CD4-positive, alpha-beta T cell (primary cell): ENCODE data around the gene FBXO38. TPM values are rescaled to one million over a fixed set of nuclear protein-coding genes. Genes with fewer than 3 reads are reported as not detected.

ENCODE experiments used
- ATAC-seq: fragments of 200-7000 bp; cut with Tn5 transposase; one replicate; pipeline ENCODE4 v1.10.0; 2022; ENCODE audit warnings: mild to moderate bottlenecking; ENCODE audit not compliant: poor library complexity
- CTCF ChIA-PET: fragments of 350-600 bp; sonication (Branson Sonifier 250); formaldehyde crosslinking; loops from one replicate; lab custom pipeline; 2021; ENCODE audit warnings: antibody characterized with exemption, inconsistent platforms; lab: Charles Lee
- POLR2A ChIA-PET: fragments of 350-600 bp; sonication (Branson Sonifier 250); formaldehyde crosslinking; loops from one replicate; lab custom pipeline; 2021; ENCODE audit warnings: antibody characterized with exemption, inconsistent platforms; lab: Charles Lee
- DNase-seq, 14 experiments: peaks; one replicate each; pipeline ENCODE4 v3.0.0-alpha.2; 2013 to 2020; ENCODE audit warnings: mixed read lengths in 2 of 14
- H3K27ac ChIP-seq, 2 donors: one replicate each; pipeline versions ENCODE4 v1.5.1 to v1.7.0; 2013; ENCODE audit warnings: low read length in 2 of 2, low read depth in 1 of 2, mild to moderate bottlenecking in 1 of 2
- H3K27me3 ChIP-seq, 2 experiments: 1 replicate in 1 of 2; 2 replicates in 1 of 2; pipeline versions ENCODE4 v1.6.1 to v1.7.0; 2013; ENCODE audit warnings: low read length in 2 of 2, control low read depth in 1 of 2, mild to moderate bottlenecking in 1 of 2, moderate library complexity in 1 of 2; ENCODE audit not compliant: insufficient read depth in 2 of 2, control insufficient read depth in 1 of 2
- H3K36me3 ChIP-seq: one replicate; pipeline ENCODE4 v1.6.1; 2013; ENCODE audit warnings: low read length, control low read depth; ENCODE audit not compliant: insufficient read depth
- H3K4me1 ChIP-seq: one replicate; pipeline ENCODE4 v1.6.1; 2013; ENCODE audit warnings: low read length, control low read depth; ENCODE audit not compliant: insufficient read depth
- H3K4me3 ChIP-seq: one replicate; pipeline ENCODE4 v1.5.1; 2013; ENCODE audit warnings: mild to moderate bottlenecking, low read length, moderate library complexity
- H3K9me3 ChIP-seq, 2 experiments: 1 replicate in 1 of 2; 2 replicates in 1 of 2; pipeline versions ENCODE4 v1.6.1 to v1.7.0; 2013; ENCODE audit warnings: low read length in 2 of 2, mild to moderate bottlenecking in 2 of 2, control low read depth in 1 of 2, moderate library complexity in 1 of 2; ENCODE audit not compliant: control insufficient read depth in 1 of 2, insufficient read depth in 1 of 2
- H3K27ac Mint-ChIP-seq: one replicate; pipeline ENCODE4 v1.8.0; 2020; ENCODE audit warnings: mixed read lengths
- H3K27me3 Mint-ChIP-seq: one replicate; pipeline ENCODE4 v1.8.0; 2021; ENCODE audit warnings: mixed read lengths
- H3K36me3 Mint-ChIP-seq: one replicate; pipeline ENCODE4 v1.8.0; 2021; ENCODE audit warnings: low read depth, mixed read lengths
- H3K4me1 Mint-ChIP-seq: one replicate; pipeline ENCODE4 v1.8.0; 2021; ENCODE audit warnings: low read depth, mixed read lengths
- H3K4me3 Mint-ChIP-seq: one replicate; pipeline ENCODE4 v1.8.0; 2020; ENCODE audit warnings: mild to moderate bottlenecking, mixed read lengths
- H3K9me3 Mint-ChIP-seq: one replicate; pipeline ENCODE4 v1.8.0; 2020; ENCODE audit warnings: mixed read lengths
- intact Hi-C, 2 experiments: fragments of 100-400 bp; cut with DNase I in 1 of 2; cut with micrococcal nuclease in 1 of 2; formaldehyde crosslinking; loops; one replicate each; pipeline versions ENCODE4 v1.15.1 to v1.9.0; 2023 to 2025; cut with DNase I, micrococcal nuclease
- total RNA-seq, 174 experiments: library from RNA in 2 of 174; stranded (reverse) in 2 of 174; gene quantifications; one replicate each; pipeline ENCODE4 v1.2.3 and lab custom pipeline; 2021 to 2026
- TF ChIP-seq, protein P1 (sequence below): fragments of 200-600 bp; IDR thresholded peaks from one replicate; pipeline ENCODE4 v1.8.0; 2022; ENCODE audit warnings: antibody characterized with exemption, mild to moderate bottlenecking

Gene FBXO38
- total RNA-seq, 2 experiments from 2014 or later, result 45.7 to 47.3 TPM

DNA sequence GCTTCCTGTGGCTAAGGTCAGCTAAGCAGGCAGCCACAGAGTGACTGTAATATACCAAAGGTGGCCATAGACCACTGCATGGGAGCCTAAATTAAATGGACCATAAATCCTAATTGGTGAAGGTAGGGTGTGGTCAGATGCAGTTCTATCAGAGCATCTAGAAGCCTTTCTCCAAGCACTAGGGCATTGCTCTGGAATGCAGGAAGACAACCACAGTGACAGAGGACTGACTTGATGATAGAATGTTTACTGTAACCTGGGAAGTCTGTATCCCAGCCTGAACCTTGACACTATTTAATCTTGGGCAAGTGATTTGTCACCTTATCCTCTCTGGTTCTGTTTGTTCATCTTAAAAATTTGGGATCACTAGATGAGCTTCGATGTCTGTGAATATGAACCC lies 2.3 kb downstream of the FBXO38 start:
- no peaks in the 10 kb centered on the region for H3K9me3 ChIP-seq
- Mint-ChIP-seq H3K4me1 (peaks cover 71% of the 10 kb centered on the region), H3K27me3 (no peaks in the 10 kb centered on the region), H3K27ac (peak overlapping the region; percentile 96), H3K4me3 (peak overlapping the region; percentile 89), H3K9me3 (no peaks in the 10 kb centered on the region), H3K36me3 (peaks cover 63% of the 10 kb centered on the region)
- intact Hi-C loops, result loop anchor here (10.0 kb wide), 5 partner anchors 439 to 1609 kb away; partner anchors contain the start of genes ADRB2 (in 1 of the 2), CSNK1A1 (in 1 of the 2) and GRPEL2 (in 1 of the 2)
- ATAC-seq (no peak), DNase-seq (no peak)
- H3K27me3 ChIP-seq, result no peaks in the 10 kb centered on the region
- TF ChIP-seq, protein P1, sequence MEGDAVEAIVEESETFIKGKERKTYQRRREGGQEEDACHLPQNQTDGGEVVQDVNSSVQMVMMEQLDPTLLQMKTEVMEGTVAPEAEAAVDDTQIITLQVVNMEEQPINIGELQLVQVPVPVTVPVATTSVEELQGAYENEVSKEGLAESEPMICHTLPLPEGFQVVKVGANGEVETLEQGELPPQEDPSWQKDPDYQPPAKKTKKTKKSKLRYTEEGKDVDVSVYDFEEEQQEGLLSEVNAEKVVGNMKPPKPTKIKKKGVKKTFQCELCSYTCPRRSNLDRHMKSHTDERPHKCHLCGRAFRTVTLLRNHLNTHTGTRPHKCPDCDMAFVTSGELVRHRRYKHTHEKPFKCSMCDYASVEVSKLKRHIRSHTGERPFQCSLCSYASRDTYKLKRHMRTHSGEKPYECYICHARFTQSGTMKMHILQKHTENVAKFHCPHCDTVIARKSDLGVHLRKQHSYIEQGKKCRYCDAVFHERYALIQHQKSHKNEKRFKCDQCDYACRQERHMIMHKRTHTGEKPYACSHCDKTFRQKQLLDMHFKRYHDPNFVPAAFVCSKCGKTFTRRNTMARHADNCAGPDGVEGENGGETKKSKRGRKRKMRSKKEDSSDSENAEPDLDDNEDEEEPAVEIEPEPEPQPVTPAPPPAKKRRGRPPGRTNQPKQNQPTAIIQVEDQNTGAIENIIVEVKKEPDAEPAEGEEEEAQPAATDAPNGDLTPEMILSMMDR, result no peak
- peaks cover 21% of the 10 kb centered on the region for H3K36me3 ChIP-seq
- CTCF ChIA-PET, result no interaction called here
- H3K4me3 ChIP-seq, result no peak overlapping the region
- H3K4me1 ChIP-seq, result peaks cover 25% of the 10 kb centered on the region
- no peak overlapping the region for H3K27ac ChIP-seq
- POLR2A ChIA-PET, result no interaction called here

DNA sequence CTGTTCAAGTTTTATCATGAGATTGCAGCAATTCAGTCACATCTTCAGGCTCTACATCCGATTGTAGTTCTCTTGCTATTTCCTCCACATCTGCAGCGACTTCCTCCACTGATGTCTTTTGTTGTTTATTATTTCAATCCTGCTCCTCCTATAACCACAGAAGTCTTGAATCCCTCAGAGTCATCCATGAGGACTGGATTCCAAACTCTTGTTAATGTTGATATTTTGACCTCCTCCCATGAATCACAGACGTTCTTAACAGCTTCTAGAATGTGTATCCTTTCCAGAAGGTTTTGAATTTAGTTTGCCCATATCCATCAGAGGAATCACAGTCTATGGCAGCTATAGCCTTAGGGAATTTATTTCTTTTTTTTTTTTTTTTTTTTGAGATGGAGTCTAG lies 3.6 kb downstream of the FBXO38 start:
- POLR2A ChIA-PET, result no interaction called here
- intact Hi-C loops, result loop anchor here (10.0 kb wide), 5 partner anchors 437 to 1607 kb away; partner anchors contain the start of genes ADRB2 (in 1 of the 2), CSNK1A1 (in 1 of the 2) and GRPEL2 (in 1 of the 2)

DNA sequence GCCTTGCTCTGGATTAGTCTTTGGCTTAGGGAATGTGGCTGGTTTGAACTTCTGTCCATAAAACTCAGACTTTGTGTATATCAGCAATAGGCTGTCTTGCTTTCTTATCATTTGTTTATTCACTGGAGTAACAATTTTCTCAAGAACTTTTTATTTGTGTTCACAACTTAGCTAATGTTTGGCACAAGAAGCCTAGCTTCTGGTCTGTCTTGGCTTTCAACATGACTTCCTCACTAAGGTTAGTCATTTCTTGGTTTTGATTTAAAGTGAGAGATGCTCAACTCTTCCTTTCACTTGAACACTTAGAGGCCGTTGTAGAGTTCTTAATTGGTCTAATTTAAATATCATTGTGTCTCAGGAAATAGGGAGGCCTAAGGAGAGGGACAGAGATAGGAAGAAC lies 4.9 kb downstream of the FBXO38 start:
- ChIA-PET POLR2A (no interaction called here), CTCF (interaction anchor here (0.7 kb wide), 1 partner anchor 55 kb away, joined by 3 read pairs; no protein-coding TSS in a partner anchor)
- Mint-ChIP-seq H3K9me3 (no peaks in the 10 kb centered on the region), H3K4me1 (peaks cover 84% of the 10 kb centered on the region), H3K27me3 (no peaks in the 10 kb centered on the region), H3K4me3 (no peak overlapping the region), H3K27ac (peak overlapping the region; percentile 3), H3K36me3 (peaks cover 77% of the 10 kb centered on the region)
- Histone ChIP-seq H3K36me3 (peaks cover 22% of the 10 kb centered on the region), H3K4me3 (no peak overlapping the region), H3K4me1 (peaks cover 23% of the 10 kb centered on the region), H3K9me3 (no peaks in the 10 kb centered on the region), H3K27ac (no peak overlapping the region), H3K27me3 (no peaks in the 10 kb centered on the region)
- ATAC-seq (no peak), DNase-seq (no peak)
- intact Hi-C loops, result loop anchor here (10.0 kb wide), 5 partner anchors 436 to 1606 kb away; partner anchors contain the start of genes ADRB2 (in 1 of the 2), CSNK1A1 (in 1 of the 2) and GRPEL2 (in 1 of the 2)
- TF ChIP-seq, protein P1, result no peak

More for the DNA sequence above, 3.6 kb downstream of the FBXO38 start:
- H3K4me3 Mint-ChIP-seq, result peak overlapping the region; percentile 75
- Histone ChIP-seq H3K27ac (no peak overlapping the region), H3K36me3 (peaks cover 22% of the 10 kb centered on the region), H3K27me3 (no peaks in the 10 kb centered on the region), H3K9me3 (no peaks in the 10 kb centered on the region), H3K4me1 (peaks cover 25% of the 10 kb centered on the region), H3K4me3 (no peak overlapping the region)
- peaks cover 84% of the 10 kb centered on the region for H3K4me1 Mint-ChIP-seq
- CTCF ChIA-PET, result no interaction called here
- peak overlapping the region; percentile 96 for H3K27ac Mint-ChIP-seq
- ATAC-seq, result no peak
- no peaks in the 10 kb centered on the region for H3K27me3 Mint-ChIP-seq
- H3K9me3 Mint-ChIP-seq, result no peaks in the 10 kb centered on the region
- TF ChIP-seq, protein P1, result no peak
- no peak for DNase-seq
- H3K36me3 Mint-ChIP-seq, result peaks cover 69% of the 10 kb centered on the region
